ENCODE results near the gene AIDA. TPM values are rescaled to one million over a fixed set of nuclear protein-coding genes. Genes with fewer than 3 reads are reported as not detected.

The AIDA gene
- total RNA-seq, 2 donors from 2014 or later: 43.8 to 48.0 TPM

DNA sequence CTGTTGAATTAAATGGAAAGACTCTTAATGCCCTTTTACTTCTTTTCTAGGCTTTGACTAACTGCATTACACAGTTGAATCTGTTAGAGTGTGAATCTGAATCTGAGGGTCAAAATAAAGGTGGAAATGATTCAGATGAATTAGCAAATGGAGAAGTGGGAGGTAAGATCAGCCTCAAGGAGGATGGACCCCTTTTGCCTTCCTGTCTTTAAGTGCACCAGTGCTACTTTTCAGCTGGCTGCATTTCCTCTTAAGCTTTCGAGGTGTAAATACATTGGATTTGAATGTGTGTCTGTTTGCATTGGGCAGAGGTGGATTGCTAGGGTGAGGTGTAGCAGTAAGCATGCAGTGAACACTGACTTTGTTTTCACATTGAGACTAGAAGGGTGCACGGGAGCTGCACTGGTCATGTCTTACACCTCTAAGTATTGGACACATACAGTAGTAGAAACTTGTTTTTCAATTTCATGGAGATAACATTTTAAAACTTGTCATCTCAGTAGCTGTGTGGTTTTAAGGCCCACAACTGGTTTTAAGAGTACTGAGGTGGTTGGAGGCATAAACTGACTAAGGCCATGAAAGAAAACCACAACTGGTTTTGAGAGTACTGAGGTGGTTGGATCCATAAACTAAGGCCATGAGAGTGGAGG lies 59.0 kb downstream of the AIDA start:
- Mint-ChIP-seq H3K36me3 (ENCODE audit: low read depth) (peaks cover 16% of the 10 kb centered on the region), H3K27me3 (no peaks in the 10 kb centered on the region), H3K27ac (peak overlapping the region; percentile 98), H3K4me1 (peaks cover 47% of the 10 kb centered on the region), H3K4me3 (no peak overlapping the region)
- ATAC-seq (no peak), DNase-seq (no peak)
- no peaks in the 10 kb centered on the region for H3K9me3 ChIP-seq (ENCODE audit: control insufficient read depth, low read length, poor library complexity, severe bottlenecking)

DNA sequence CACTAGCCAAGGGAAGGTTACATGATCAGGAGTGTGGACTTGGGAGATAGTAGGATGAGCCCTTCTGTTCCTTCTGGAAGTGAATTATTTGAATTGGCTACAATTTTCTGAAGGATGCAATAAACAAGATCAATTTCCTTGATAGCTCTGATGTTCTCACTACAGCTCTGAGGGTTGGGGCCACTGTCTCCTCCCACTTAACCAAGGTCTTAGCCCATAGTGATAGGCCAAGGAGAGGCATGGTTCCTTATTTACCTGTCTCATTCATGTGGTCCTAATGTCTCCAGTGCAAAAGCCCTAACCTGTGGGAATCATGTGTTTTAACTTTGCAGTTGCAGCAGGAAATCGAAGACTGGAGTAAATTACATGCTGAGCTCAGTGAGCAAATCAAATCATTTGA lies 59.6 kb downstream of the AIDA start:
- Mint-ChIP-seq H3K27ac (peak overlapping the region; percentile 98), H3K36me3 (ENCODE audit: low read depth) (peaks cover 17% of the 10 kb centered on the region), H3K27me3 (no peaks in the 10 kb centered on the region), H3K4me3 (no peak overlapping the region), H3K4me1 (peaks cover 46% of the 10 kb centered on the region)
- no peaks in the 10 kb centered on the region for H3K9me3 ChIP-seq (ENCODE audit: control insufficient read depth, low read length, poor library complexity, severe bottlenecking)
- no peak for DNase-seq
- no peak for ATAC-seq

DNA sequence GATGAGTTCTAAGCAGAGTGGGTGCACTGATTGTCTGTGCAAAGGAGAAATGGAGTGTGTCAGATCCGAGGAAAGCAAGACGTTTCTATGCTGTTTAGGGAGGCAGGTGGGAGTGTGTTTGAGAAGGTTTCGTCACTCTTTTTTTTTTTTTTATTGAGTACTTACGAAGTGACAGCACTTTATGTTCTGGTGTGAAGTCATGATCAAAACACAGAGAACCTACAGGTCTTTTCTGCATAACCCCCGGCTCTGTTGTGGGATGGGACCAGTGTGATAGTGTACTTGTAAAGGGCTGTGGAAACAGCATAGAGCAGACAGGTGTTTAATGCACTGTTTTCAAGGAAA lies 67.7 kb downstream of the AIDA start:
- peak overlapping the region; percentile 98 for H3K4me3 Mint-ChIP-seq
- DNase-seq: no peak
- H3K9me3 ChIP-seq (ENCODE audit: control insufficient read depth, low read length, poor library complexity, severe bottlenecking): no peaks in the 10 kb centered on the region
- H3K27me3 Mint-ChIP-seq: no peaks in the 10 kb centered on the region
- peak; percentile 61 for ATAC-seq
- peaks cover 25% of the 10 kb centered on the region for H3K4me1 Mint-ChIP-seq
- H3K27ac Mint-ChIP-seq: peak overlapping the region; percentile 100
- H3K36me3 Mint-ChIP-seq (ENCODE audit: low read depth): peaks cover 7% of the 10 kb centered on the region

GRCh38 chr1:222643938-222644635 lies 68.2 kb downstream of the AIDA start:
- DNase-seq: peak; percentile 91 to 96 (median 96)

GRCh38 chr1:222643606-222643937 lies 68.7 kb downstream of the AIDA start:
- peak overlapping the region; percentile 98 for H3K4me3 Mint-ChIP-seq
- peaks cover 7% of the 10 kb centered on the region for H3K36me3 Mint-ChIP-seq (ENCODE audit: low read depth)
- DNase-seq (no peak), ATAC-seq (peak; percentile 35)
- H3K9me3 ChIP-seq (ENCODE audit: control insufficient read depth, low read length, poor library complexity, severe bottlenecking): no peaks in the 10 kb centered on the region
- H3K27me3 Mint-ChIP-seq: no peaks in the 10 kb centered on the region
- H3K4me1 Mint-ChIP-seq: peaks cover 27% of the 10 kb centered on the region
- peak overlapping the region; percentile 100 for H3K27ac Mint-ChIP-seq

More at GRCh38 chr1:222643938-222644635, 68.2 kb downstream of the AIDA start:
- Mint-ChIP-seq H3K4me3 (peak overlapping the region; percentile 98), H3K4me1 (peaks cover 26% of the 10 kb centered on the region), H3K36me3 (ENCODE audit: low read depth) (peaks cover 7% of the 10 kb centered on the region), H3K27me3 (no peaks in the 10 kb centered on the region), H3K27ac (peak overlapping the region; percentile 100)
- H3K9me3 ChIP-seq (ENCODE audit: control insufficient read depth, low read length, poor library complexity, severe bottlenecking): no peaks in the 10 kb centered on the region
- ATAC-seq: peak; percentile 94

DNA sequence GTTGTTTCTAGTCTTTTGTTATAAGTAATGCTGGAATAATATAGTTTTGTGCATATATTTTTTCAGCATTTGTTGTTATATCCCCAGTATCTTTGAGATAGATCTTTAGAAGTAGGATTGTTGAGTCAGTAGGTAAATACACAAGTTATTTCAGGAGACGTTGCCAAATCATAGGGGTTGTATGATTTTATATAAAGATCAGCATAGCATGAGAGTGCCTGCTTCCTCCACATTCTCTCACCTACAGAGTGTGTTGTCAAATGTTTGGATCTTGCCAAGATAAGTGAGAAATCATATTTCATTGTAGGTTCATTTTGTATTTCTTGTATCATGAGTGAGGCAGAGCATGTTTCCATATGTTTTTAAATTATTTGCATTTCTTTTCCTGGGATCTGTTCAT lies 69.8 kb downstream of the AIDA start:
- no peaks in the 10 kb centered on the region for H3K9me3 ChIP-seq (ENCODE audit: control insufficient read depth, low read length, poor library complexity, severe bottlenecking)
- H3K36me3 Mint-ChIP-seq (ENCODE audit: low read depth): peaks cover 5% of the 10 kb centered on the region
- H3K4me3 Mint-ChIP-seq: no peak overlapping the region
- DNase-seq (no peak), ATAC-seq (no peak)
- no peaks in the 10 kb centered on the region for H3K27me3 Mint-ChIP-seq
- H3K27ac Mint-ChIP-seq: no peak overlapping the region
- peaks cover 24% of the 10 kb centered on the region for H3K4me1 Mint-ChIP-seq

GRCh38 chr1:222641269-222641948 lies 70.9 kb downstream of the AIDA start:
- DNase-seq (no peak), ATAC-seq (no peak)
- H3K9me3 ChIP-seq (ENCODE audit: control insufficient read depth, low read length, poor library complexity, severe bottlenecking): no peaks in the 10 kb centered on the region
- no peaks in the 10 kb centered on the region for H3K27me3 Mint-ChIP-seq
- no peak overlapping the region for H3K4me3 Mint-ChIP-seq
- H3K36me3 Mint-ChIP-seq (ENCODE audit: low read depth): peaks cover 8% of the 10 kb centered on the region
- H3K27ac Mint-ChIP-seq: no peak overlapping the region
- peaks cover 28% of the 10 kb centered on the region for H3K4me1 Mint-ChIP-seq

GRCh38 chr1:222634180-222635013 lies 77.9 kb downstream of the AIDA start:
- H3K36me3 Mint-ChIP-seq (ENCODE audit: low read depth): peaks cover 11% of the 10 kb centered on the region
- no peaks in the 10 kb centered on the region for H3K27me3 Mint-ChIP-seq
- DNase-seq: peak in 2 of 3 donors; percentile 10 to 67
- ATAC-seq: peak; percentile 96
- peaks cover 16% of the 10 kb centered on the region for H3K4me1 Mint-ChIP-seq
- H3K27ac Mint-ChIP-seq: no peak overlapping the region
- no peak overlapping the region for H3K4me3 Mint-ChIP-seq
- no peaks in the 10 kb centered on the region for H3K9me3 ChIP-seq (ENCODE audit: control insufficient read depth, low read length, poor library complexity, severe bottlenecking)

DNA sequence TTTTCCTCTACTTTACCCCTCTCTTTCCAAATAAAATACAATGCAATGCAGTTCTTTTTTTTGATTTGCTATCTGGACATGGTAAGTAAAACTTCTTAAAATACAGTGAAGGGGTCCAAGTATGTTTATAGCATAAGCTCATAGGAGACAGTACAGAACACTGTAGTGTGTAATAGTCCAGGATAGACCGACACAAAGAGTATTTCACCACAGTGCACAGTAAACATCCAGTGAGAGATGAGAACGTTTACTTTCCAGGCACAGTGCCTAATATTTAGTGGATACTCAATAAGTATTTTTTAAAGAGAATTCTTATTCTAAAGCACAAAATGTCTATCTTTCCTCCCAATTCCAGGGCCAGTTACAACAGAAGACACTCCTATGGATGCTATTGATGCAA lies 79.5 kb downstream of the AIDA start:
- Mint-ChIP-seq H3K4me1 (peaks cover 18% of the 10 kb centered on the region), H3K36me3 (ENCODE audit: low read depth) (peaks cover 17% of the 10 kb centered on the region)

DNA sequence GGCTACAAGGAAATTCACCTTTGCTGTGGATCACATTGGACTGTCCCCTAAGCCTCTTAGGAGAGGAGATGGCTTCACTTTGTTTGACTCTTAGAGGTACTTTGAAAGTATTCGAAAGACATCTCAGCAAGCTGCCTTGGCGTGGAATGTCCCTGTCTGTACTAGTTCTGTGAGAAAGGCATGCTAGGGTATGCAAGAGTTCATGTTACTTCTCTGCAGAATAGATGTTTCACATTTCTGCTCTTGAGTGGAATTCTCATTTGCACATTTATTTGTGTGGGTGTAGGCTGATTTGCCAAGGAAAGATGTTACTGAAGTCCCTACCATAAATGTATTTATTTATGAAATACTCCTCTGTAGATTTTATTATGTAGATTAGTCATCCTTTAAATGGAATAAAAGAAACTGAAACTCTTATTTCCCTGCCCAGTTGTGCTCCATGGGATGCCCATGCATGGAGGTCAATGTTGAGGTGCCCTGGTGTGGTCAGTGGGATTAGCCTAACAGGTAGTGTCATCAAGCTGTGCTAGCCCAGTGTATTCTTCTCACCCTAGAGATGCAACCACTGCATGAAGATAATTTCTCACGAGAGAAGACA lies 80.6 kb downstream of the AIDA start:
- no peaks in the 10 kb centered on the region for H3K9me3 ChIP-seq (ENCODE audit: control insufficient read depth, low read length, poor library complexity, severe bottlenecking)
- Mint-ChIP-seq H3K4me1 (peaks cover 15% of the 10 kb centered on the region), H3K27ac (peak overlapping the region; percentile 37), H3K27me3 (no peaks in the 10 kb centered on the region), H3K36me3 (ENCODE audit: low read depth) (peaks cover 13% of the 10 kb centered on the region), H3K4me3 (no peak overlapping the region)
- DNase-seq (no peak), ATAC-seq (no peak)

More for the DNA sequence above, 79.5 kb downstream of the AIDA start:
- ATAC-seq (no peak), DNase-seq (no peak)
- H3K9me3 ChIP-seq (ENCODE audit: control insufficient read depth, low read length, poor library complexity, severe bottlenecking): no peaks in the 10 kb centered on the region
- no peaks in the 10 kb centered on the region for H3K27me3 Mint-ChIP-seq
- no peak overlapping the region for H3K4me3 Mint-ChIP-seq
- H3K27ac Mint-ChIP-seq: peak overlapping the region; percentile 72

- H3K9me3 ChIP-seq (ENCODE audit: control insufficient read depth, low read length, poor library complexity, severe bottlenecking): no peaks in the 10 kb centered on the region
- peaks cover 11% of the 10 kb centered on the region for H3K36me3 Mint-ChIP-seq (ENCODE audit: low read depth)
- H3K27ac Mint-ChIP-seq: no peak overlapping the region
- H3K4me3 Mint-ChIP-seq: no peak overlapping the region
- no peaks in the 10 kb centered on the region for H3K27me3 Mint-ChIP-seq
- DNase-seq (no peak), ATAC-seq (no peak)
- peaks cover 14% of the 10 kb centered on the region for H3K4me1 Mint-ChIP-seq
Observed at GRCh38 chr1:222629921-222630535, 82.3 kb downstream of the AIDA start.

DNA sequence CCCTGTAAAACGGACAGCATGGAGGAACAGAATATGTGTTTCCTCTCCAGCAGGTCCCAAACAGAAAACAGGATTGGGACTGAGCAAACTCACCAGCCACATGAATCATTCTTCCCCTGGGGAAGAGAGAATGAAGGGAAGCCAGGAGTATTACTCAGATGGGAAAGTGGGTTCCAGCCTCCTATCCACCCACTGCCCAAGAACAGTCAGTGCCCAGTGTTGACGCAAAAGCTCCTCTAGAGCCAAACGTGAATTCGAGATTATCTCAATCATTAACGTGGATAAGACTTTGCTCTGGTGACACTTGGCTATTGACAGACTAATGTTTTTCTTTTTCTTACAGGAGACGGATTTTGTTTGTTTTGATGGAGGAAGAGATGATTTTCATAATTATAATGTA lies 85.1 kb downstream of the AIDA start:
- Mint-ChIP-seq H3K4me3 (no peak overlapping the region), H3K4me1 (peaks cover 9% of the 10 kb centered on the region), H3K36me3 (ENCODE audit: low read depth) (peaks cover 11% of the 10 kb centered on the region), H3K27me3 (no peaks in the 10 kb centered on the region), H3K27ac (no peak overlapping the region)
- DNase-seq (no peak), ATAC-seq (no peak)
- H3K9me3 ChIP-seq (ENCODE audit: control insufficient read depth, low read length, poor library complexity, severe bottlenecking): no peaks in the 10 kb centered on the region
